Measurements from ENCODE around the gene NRXN2. TPM values are rescaled to one million over a fixed set of nuclear protein-coding genes. Genes with fewer than 3 reads are reported as not detected.

Gene NRXN2
- total and polyA plus RNA-seq, 10 of the 15 experiments (the other 5 are each of a cell fraction or from before 2014, with no cell fraction given): 0.03 to 1.4 (median 0.23) TPM

GRCh38 chr11:64684357-64684756 is 38.6 kb downstream of the NRXN2 start (continued):
- TF ChIP-seq ZZZ3 (IDR thresholded peaks at IDR 0.05; ENCODE audit: control insufficient read depth, insufficient read length, low read depth) (no peak), IKZF2 (IDR thresholded peaks at IDR 0.05) (no peak), CREB1 (IDR thresholded peaks at IDR 0.05; ENCODE audit: low read depth) (no peak), HDGF (IDR thresholded peaks at IDR 0.05) (no peak)

DNA sequence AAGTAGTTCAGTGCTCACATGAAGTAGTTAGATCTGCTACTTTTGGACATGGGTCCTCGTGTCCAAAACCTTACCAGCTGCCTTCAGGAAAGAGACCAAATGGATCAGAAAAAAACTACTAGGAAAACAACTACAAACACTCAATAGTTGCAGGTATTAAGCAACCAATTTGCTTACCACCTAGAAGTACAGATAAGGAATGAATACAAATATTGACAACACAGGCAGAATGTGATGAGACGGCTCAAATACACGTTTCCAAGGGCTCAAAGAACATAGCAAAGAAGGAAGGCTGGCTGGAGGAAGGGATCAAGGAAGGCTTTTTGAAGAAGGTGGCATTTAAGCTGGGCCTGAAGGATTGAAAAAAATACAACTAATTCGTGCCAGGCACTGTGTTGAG is 41.8 kb downstream of the NRXN2 start:
- H4K20me1 ChIP-seq (ENCODE audit: control insufficient read depth, insufficient read depth): no peaks in the 10 kb centered on the region
- no peak overlapping the region for H3K4me3 ChIP-seq
- H3K27ac ChIP-seq (ENCODE audit: control insufficient read depth, insufficient read depth): no peak overlapping the region
- ChIA-PET RAD21 (ENCODE audit: unreplicated experiment) (no interaction called here), POLR2A (interaction anchor here (0.7 kb wide), 1 partner anchor 502 kb away, joined by 4 read pairs; no protein-coding TSS in a partner anchor), CTCF (interaction anchor here (0.9 to 1.2 kb wide), 2 partner anchors 24 to 63 kb away, joined by 3 read pairs; partner anchors contain the start of gene RASGRP2), SMC1A (ENCODE audit: uncharacterized antibody, unreplicated experiment) (no interaction called here)
- FAIRE-seq: no peak
- no peak for ATAC-seq
- in situ Hi-C loops (cut with MboI): no loop called here
- WGBS (ENCODE audit: insufficient coverage, insufficient replicate concordance, low lambda C conversion rate, missing lambda C conversion rate): 0% methylated on average over 4 of the region's 4 CpGs
- BruUV-seq (replicated peaks): no TSS peak
- no peak overlapping the region for H2AFZ ChIP-seq (ENCODE audit: control insufficient read depth, low read depth, low read length)
- intact Hi-C loops (cut with micrococcal nuclease; ENCODE audit: unreplicated experiment): no loop called here
- DNase-seq (ENCODE audit: low read depth, low spot score): no peak
- no peak overlapping the region for H3K4me2 ChIP-seq (ENCODE audit: control insufficient read depth, insufficient read depth)
- H3K9ac ChIP-seq (ENCODE audit: control insufficient read depth, insufficient read depth, low read length): no peak overlapping the region
- no peaks in the 10 kb centered on the region for H3K79me2 ChIP-seq (ENCODE audit: control insufficient read depth, insufficient read depth, low read length)
- H3K36me3 ChIP-seq (ENCODE audit: control insufficient read depth in 2 of 2, insufficient read depth in 2 of 2, low read length in 1 of 2): no peaks in the 10 kb centered on the region
- no peaks in the 10 kb centered on the region for H3K9me3 ChIP-seq (replicated peaks; ENCODE audit: control insufficient read depth, insufficient read depth, low read length)
- peaks cover 0 to 6% of the 10 kb centered on the region in 2 experiments; a peak in 1 of 4 replicates for H3K27me3 ChIP-seq (replicated peaks in 1 of 2; ENCODE audit: control insufficient read depth in 2 of 2, insufficient read depth in 2 of 2, low read length in 1 of 2)
- peaks cover 2% of the 10 kb centered on the region for H3K4me1 ChIP-seq (ENCODE audit: control insufficient read depth, insufficient read depth, low read length)
- TF ChIP-seq CEBPB (IDR thresholded peaks at IDR 0.05; ENCODE audit: borderline replicate concordance in 1 of 2, low read depth in 2 of 2, low read length in 2 of 2) (no peak), ATF2 (IDR thresholded peaks at IDR 0.05; ENCODE audit: low read length) (no peak), ZNF384 (IDR thresholded peaks at IDR 0.05; ENCODE audit: borderline replicate concordance, low read depth, low read length) (no peak), BACH1 (IDR thresholded peaks at IDR 0.05; ENCODE audit: borderline replicate concordance) (no peak), RELA (IDR thresholded peaks at IDR 0.05; ENCODE audit: borderline replicate concordance, partially characterized antibody) (no peak), ZBED1 (IDR thresholded peaks at IDR 0.05; ENCODE audit: borderline replicate concordance) (no peak), TCF7 (IDR thresholded peaks at IDR 0.05; ENCODE audit: borderline replicate concordance) (no peak), YY1 (IDR thresholded peaks at IDR 0.05; ENCODE audit: low read depth, low read length) (no peak), SKIL (IDR thresholded peaks at IDR 0.05; ENCODE audit: low read depth, poor library complexity, severe bottlenecking) (no peak), PAX5 (IDR thresholded peaks at IDR 0.05; ENCODE audit: borderline replicate concordance, low read depth, low read length) (no peak), JUND (IDR thresholded peaks at IDR 0.05; ENCODE audit: low read depth, low read length) (no peak), ZNF24 (IDR thresholded peaks at IDR 0.05) (no peak), HDAC2 (IDR thresholded peaks at IDR 0.05) (no peak), NFYA (IDR thresholded peaks at IDR 0.05; ENCODE audit: borderline replicate concordance, low read depth, low read length) (no peak), STAT1 (conservative IDR thresholded peaks at IDR 0.05) (no peak), RFX5 (IDR thresholded peaks at IDR 0.05; ENCODE audit: low read depth, low read length) (no peak), RUNX3 (IDR thresholded peaks at IDR 0.05; ENCODE audit: low read length) (no peak), SUPT20H (IDR thresholded peaks at IDR 0.05; ENCODE audit: borderline replicate concordance, control insufficient read depth, low read depth, low read length) (no peak)
- TF ChIP-seq, protein P1, sequence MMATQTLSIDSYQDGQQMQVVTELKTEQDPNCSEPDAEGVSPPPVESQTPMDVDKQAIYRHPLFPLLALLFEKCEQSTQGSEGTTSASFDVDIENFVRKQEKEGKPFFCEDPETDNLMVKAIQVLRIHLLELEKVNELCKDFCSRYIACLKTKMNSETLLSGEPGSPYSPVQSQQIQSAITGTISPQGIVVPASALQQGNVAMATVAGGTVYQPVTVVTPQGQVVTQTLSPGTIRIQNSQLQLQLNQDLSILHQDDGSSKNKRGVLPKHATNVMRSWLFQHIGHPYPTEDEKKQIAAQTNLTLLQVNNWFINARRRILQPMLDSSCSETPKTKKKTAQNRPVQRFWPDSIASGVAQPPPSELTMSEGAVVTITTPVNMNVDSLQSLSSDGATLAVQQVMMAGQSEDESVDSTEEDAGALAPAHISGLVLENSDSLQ (IDR thresholded peaks at IDR 0.05): no peak
